Duodenal mucosa (tissue), 2 donors: ENCODE data around the gene ADAMTS19.
"Not testable (repeated sequence)": the region's sequence is repeated elsewhere in the genome, so short reads cannot be mapped to it uniquely, and the experiment has no call there.

Experiments
- H3K27ac ChIP-seq: one replicate; pipeline ENCODE4 v1.7.0; 2013; ENCODE audit warnings: low read depth, low read length
- H3K27me3 ChIP-seq, 2 donors: one replicate each; pipeline ENCODE4 v1.7.0; 2013; ENCODE audit warnings: low read length in 2 of 2, control low read depth in 1 of 2; ENCODE audit not compliant: insufficient read depth in 2 of 2, control insufficient read depth in 1 of 2
- H3K36me3 ChIP-seq, 2 donors: one replicate each; pipeline ENCODE4 v1.7.0; 2013; ENCODE audit warnings: low read length in 2 of 2, control low read depth in 1 of 2; ENCODE audit not compliant: insufficient read depth in 2 of 2, control insufficient read depth in 1 of 2
- H3K4me1 ChIP-seq, 2 donors: one replicate each; pipeline ENCODE4 v1.7.0; 2013; ENCODE audit warnings: low read length in 2 of 2, control low read depth in 1 of 2; ENCODE audit not compliant: insufficient read depth in 2 of 2, control insufficient read depth in 1 of 2
- H3K4me3 ChIP-seq, 2 donors: one replicate each; pipeline ENCODE4 v1.7.0; 2013; ENCODE audit warnings: low read length in 2 of 2, low read depth in 1 of 2
- H3K9ac ChIP-seq, 2 donors: one replicate each; pipeline ENCODE4 v1.7.0; 2013; ENCODE audit warnings: low read length in 2 of 2, low read depth in 1 of 2
- H3K9me3 ChIP-seq, 2 donors: one replicate each; pipeline ENCODE4 v1.7.0; 2013; ENCODE audit warnings: low read length in 2 of 2, control low read depth in 1 of 2; ENCODE audit not compliant: control insufficient read depth in 1 of 2

The ADAMTS19 gene, protein sequence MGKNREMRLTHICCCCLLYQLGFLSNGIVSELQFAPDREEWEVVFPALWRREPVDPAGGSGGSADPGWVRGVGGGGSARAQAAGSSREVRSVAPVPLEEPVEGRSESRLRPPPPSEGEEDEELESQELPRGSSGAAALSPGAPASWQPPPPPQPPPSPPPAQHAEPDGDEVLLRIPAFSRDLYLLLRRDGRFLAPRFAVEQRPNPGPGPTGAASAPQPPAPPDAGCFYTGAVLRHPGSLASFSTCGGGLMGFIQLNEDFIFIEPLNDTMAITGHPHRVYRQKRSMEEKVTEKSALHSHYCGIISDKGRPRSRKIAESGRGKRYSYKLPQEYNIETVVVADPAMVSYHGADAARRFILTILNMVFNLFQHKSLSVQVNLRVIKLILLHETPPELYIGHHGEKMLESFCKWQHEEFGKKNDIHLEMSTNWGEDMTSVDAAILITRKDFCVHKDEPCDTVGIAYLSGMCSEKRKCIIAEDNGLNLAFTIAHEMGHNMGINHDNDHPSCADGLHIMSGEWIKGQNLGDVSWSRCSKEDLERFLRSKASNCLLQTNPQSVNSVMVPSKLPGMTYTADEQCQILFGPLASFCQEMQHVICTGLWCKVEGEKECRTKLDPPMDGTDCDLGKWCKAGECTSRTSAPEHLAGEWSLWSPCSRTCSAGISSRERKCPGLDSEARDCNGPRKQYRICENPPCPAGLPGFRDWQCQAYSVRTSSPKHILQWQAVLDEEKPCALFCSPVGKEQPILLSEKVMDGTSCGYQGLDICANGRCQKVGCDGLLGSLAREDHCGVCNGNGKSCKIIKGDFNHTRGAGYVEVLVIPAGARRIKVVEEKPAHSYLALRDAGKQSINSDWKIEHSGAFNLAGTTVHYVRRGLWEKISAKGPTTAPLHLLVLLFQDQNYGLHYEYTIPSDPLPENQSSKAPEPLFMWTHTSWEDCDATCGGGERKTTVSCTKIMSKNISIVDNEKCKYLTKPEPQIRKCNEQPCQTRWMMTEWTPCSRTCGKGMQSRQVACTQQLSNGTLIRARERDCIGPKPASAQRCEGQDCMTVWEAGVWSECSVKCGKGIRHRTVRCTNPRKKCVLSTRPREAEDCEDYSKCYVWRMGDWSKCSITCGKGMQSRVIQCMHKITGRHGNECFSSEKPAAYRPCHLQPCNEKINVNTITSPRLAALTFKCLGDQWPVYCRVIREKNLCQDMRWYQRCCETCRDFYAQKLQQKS

DNA sequence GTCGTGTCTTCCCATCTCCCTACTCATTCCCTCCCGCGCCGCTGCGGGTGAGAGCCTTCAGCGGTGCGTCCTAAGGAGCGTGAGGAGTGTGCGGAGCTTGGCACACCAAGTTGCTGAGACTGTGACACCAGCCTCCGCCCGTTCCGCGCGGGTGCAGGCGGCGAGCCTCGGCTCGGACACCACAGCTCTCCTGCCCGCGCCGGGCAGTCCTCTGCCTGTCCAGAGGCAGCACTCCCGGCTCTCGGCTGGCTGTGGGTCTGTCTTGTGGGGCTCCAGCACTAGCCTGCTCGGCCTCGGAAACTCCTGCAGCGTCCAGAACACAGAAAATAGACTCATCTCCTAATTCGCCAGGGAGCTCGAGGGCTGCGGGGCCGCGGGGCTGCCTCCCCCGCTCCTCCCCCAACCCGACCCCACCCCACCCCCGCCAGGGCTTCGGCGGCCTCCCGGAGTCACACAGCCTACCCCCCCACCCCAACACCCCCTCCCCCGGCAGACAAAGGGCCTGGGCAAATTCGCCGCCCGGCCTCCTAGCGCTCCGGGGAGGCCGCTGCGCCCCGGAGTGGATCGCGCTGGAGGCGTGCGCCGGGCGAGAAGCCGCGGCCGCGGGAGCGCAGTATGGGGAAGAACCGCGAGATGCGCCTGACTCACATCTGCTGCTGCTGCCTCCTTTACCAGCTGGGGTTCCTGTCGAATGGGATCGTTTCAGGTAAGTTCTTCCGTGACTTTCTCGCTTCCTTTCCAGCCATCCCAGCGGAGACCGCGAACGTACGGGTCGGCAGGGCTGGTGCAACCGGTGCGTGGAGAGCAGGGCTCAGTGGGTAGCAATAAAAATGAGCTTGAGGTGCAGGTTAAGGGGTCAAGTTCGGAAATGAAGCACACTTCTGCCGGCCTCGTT is at the start of gene ADAMTS19:
ADAMTS19 (plus strand) TSS at position 522 of the 895 bp plus-strand sequence; CDS start at position 616, 94 bp downstream.
- H3K36me3 ChIP-seq = no peaks in the 10 kb centered on the region
- H3K27ac ChIP-seq = no peak within 1 kb of the TSS
- H3K27me3 ChIP-seq = peaks cover 4 to 18% of the 10 kb centered on the region in 2 donors
- H3K9ac ChIP-seq = no peak within 1 kb of the TSS
- H3K4me3 ChIP-seq = peak within 1 kb of the TSS; percentile 68 to 69
- H3K9me3 ChIP-seq = no peaks in the 10 kb centered on the region
- H3K4me1 ChIP-seq = peaks cover 0 to 8% of the 10 kb centered on the region in 2 donors

DNA sequence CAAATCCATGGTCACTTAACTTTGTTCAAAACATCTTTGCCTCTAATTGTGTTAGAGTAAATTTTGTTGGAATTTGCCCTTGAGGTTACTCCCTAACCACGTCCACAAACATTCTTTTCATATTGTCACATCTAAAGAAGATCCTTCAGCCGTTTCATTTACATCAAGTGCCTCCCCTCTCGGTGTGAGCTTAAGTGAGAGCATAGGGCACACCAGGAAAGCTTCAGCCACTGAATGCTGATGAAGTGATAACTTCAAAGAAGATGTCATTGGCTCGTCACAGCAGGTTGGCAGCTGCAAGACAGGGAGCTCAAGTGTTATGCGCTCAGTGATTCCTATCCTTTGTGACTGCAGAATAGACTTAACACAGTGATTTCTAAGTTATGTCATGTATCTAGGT is 49.6 kb upstream of the ADAMTS19 start:
- H3K9ac ChIP-seq = no peak overlapping the region
- no peaks in the 10 kb centered on the region for H3K4me1 ChIP-seq
- no peak overlapping the region for H3K4me3 ChIP-seq
- no peaks in the 10 kb centered on the region for H3K9me3 ChIP-seq
- no peak overlapping the region for H3K27ac ChIP-seq
- no peaks in the 10 kb centered on the region for H3K27me3 ChIP-seq
- no peaks in the 10 kb centered on the region for H3K36me3 ChIP-seq

DNA sequence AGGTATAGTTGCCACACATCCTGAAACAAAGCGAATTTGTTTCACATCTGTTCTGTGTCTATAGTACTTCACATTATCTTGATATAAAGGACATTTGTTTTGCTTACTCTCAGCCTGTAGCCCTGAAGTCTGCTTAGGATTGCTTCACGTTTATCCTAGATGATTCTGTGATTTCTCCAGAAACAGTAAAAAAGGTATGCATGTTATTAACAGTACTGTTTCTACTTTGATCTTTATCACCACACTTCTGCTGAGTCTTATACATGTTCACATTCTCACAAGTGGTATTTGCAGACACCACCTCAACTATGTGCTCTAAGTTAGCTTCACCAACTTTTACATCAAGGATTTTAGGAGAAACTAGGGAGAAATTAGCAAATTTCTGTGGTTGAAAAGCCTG is 47.4 kb upstream of the ADAMTS19 start:
- no peaks in the 10 kb centered on the region for H3K4me1 ChIP-seq

DNA sequence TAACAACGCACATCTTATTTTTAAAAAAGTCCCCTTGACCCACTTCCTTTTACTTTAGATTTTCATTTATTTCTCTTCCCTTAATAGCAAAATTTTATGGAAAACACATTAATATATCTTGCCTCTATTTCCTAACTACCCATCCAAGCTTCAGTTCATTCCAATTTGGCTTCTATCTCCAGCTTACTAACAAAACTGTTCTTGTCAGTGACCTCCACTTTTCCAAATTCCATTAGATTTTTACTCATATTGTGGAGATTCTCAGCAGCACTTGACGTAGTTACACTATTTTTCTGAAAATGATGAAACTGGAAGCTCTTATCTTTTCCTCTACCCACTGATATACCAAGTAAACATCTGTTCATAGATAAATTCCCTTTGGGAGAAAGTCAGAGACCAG is 46.5 kb upstream of the ADAMTS19 start:
- no peaks in the 10 kb centered on the region for H3K27me3 ChIP-seq
- no peak overlapping the region for H3K9ac ChIP-seq
- no peaks in the 10 kb centered on the region for H3K9me3 ChIP-seq
- no peak overlapping the region for H3K27ac ChIP-seq
- no peak overlapping the region for H3K4me3 ChIP-seq
- H3K4me1 ChIP-seq = no peaks in the 10 kb centered on the region
- no peaks in the 10 kb centered on the region for H3K36me3 ChIP-seq

More for the DNA sequence above, 47.4 kb upstream of the ADAMTS19 start:
- Histone ChIP-seq H3K36me3 (no peaks in the 10 kb centered on the region), H3K9ac (no peak overlapping the region), H3K27me3 (no peaks in the 10 kb centered on the region), H3K9me3 (no peaks in the 10 kb centered on the region), H3K4me3 (no peak overlapping the region), H3K27ac (no peak overlapping the region)

DNA sequence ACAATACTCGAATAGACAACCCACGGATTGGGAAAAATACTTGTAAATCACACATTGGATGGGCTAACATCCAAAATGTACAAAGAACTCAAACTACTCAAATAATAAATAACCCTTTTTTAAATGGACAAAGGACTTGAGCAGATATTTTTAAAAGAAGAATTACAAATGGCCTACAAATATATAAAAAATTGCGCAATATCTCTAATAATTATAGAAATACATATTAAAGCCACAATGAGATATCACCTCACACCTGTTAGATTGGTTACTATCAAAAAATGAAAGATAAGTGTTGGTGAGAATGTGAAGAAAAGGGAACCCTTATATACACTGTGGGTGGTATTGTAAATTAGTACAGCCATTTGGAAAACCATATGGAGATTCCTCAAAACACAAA is 40.8 kb upstream of the ADAMTS19 start:
- Histone ChIP-seq H3K4me1 (no peaks in the 10 kb centered on the region), H3K4me3 (no peak overlapping the region), H3K36me3 (no peaks in the 10 kb centered on the region), H3K27ac (no peak overlapping the region), H3K9me3 (no peaks in the 10 kb centered on the region), H3K27me3 (no peaks in the 10 kb centered on the region), H3K9ac (no peak overlapping the region)

DNA sequence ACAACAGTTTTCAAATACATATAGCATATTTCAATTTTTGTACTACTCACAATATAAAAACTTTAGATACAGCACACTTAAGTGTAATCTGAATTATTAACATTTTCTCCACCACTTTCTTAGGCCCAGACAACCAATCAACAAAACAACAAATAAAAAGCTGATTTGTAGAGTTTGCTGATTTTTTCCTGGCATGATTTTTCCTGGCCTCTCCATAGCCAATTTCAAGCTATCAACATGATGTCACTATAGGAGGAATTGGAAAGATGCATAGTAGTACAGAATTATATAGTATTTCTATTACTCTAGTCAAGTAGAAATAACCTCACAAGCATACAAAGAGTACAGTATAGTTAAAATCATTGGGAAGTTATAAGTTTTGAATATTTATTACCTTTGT is 35.1 kb upstream of the ADAMTS19 start:
- no peaks in the 10 kb centered on the region for H3K27me3 ChIP-seq
- no peaks in the 10 kb centered on the region for H3K9me3 ChIP-seq
- H3K4me3 ChIP-seq = no peak overlapping the region
- no peak overlapping the region for H3K9ac ChIP-seq
- H3K4me1 ChIP-seq = no peaks in the 10 kb centered on the region
- no peak overlapping the region for H3K27ac ChIP-seq
- no peaks in the 10 kb centered on the region for H3K36me3 ChIP-seq

DNA sequence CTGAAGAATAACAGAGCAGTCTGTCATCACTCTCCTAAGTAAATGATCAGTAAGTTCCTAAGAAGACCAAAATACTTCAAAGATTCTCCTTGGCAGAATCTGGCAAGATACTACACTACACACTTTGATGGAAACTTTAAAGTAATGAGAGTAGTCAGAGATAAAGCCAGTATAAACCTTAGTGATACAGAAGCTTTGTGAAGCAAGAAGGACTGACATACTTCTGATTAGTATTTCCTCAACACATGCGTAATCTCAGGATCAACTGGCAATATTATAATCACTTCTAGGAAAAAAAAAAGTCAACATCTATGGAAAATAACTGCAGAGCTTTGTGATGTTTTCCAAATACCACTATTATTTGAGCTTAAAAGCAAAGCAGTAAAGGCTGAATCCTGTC is 34.0 kb upstream of the ADAMTS19 start:
- no peaks in the 10 kb centered on the region for H3K36me3 ChIP-seq
- H3K9me3 ChIP-seq = no peaks in the 10 kb centered on the region
- no peaks in the 10 kb centered on the region for H3K27me3 ChIP-seq
- no peak overlapping the region for H3K27ac ChIP-seq
- H3K4me1 ChIP-seq = no peaks in the 10 kb centered on the region
- no peak overlapping the region for H3K4me3 ChIP-seq
- no peak overlapping the region for H3K9ac ChIP-seq

DNA sequence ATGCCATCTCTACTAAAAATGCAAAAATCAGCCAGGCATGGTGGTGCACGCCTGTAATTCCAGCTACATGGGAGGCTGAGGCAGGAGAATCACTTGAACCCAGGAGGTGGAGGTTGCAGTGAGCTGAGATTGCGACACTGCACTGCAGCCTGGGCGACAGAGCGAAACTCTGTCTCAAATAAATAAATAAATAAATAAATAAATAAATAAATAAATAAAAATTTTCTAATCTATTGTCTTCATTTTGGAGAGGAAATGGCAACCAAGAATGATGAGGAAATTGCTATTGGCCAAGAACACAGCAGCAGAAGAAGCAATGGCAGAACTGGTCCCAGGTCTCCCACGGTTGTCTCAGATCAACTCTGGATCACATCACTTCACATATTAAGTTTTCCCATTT is 31.5 kb upstream of the ADAMTS19 start:
- not testable (repeated sequence) for H3K4me3 ChIP-seq, H3K9me3 ChIP-seq, H3K36me3 ChIP-seq

DNA sequence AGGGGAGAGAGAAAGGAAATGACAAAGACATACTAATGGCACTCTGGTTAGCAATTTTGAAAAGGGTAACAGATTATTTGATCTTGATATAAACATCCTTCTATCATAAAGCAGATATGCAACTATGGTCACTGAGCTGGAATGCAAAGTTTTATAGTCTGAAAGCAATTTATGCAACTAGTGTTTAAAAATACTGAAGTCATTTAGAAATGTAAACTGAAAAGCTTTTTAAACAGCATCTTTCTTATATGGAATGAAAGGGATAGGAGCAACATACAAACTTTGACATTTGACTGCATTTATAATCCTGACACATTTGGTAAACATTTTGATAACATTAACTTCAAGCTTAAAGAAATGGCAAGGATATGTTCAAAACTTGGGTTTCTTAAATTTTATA is 28.7 kb upstream of the ADAMTS19 start:
- no peaks in the 10 kb centered on the region for H3K9me3 ChIP-seq
- H3K36me3 ChIP-seq = no peaks in the 10 kb centered on the region
- H3K9ac ChIP-seq = no peak overlapping the region
- no peaks in the 10 kb centered on the region for H3K27me3 ChIP-seq
- no peak overlapping the region for H3K4me3 ChIP-seq
- no peak overlapping the region for H3K27ac ChIP-seq
- no peaks in the 10 kb centered on the region for H3K4me1 ChIP-seq

More for the DNA sequence above, 31.5 kb upstream of the ADAMTS19 start:
- H3K4me1 ChIP-seq, H3K27ac ChIP-seq, H3K9ac ChIP-seq, H3K27me3 ChIP-seq: not testable (repeated sequence)
